ENCODE measurements around the gene PTGES2.

- TF ChIP-seq KDM4B (CRISPR knock-in tag; IDR thresholded peaks at IDR 0.05) (no peak), ATF3 (CRISPR knock-in tag; IDR thresholded peaks at IDR 0.05) (no peak), EZH2 (conservative IDR thresholded peaks at IDR 0.05; ENCODE audit: low read depth, low read length) (no peak), CEBPB (IDR thresholded peaks at IDR 0.05; ENCODE audit: borderline replicate concordance, low read depth, low read length) (no peak), TAF1 (CRISPR knock-in tag; IDR thresholded peaks at IDR 0.05) (no peak), BRF2 (CRISPR knock-in tag; IDR thresholded peaks at IDR 0.05) (no peak), ZBTB34 (CRISPR knock-in tag; IDR thresholded peaks at IDR 0.05) (no peak)
These were observed 36.9 kb upstream of the PTGES2 start for GRCh38 chr9:128164307-128164885.
